Spinal cord (tissue), 10 donors: ENCODE measurements around the gene MYRIP. TPM values are rescaled to one million over a fixed set of nuclear protein-coding genes. Genes with fewer than 3 reads are reported as not detected.

Source experiments
- DNase-seq, 6 donors: peaks; one replicate each; pipeline versions ENCODE4 v3.0.0 to v3.0.0-alpha.2; 2013 to 2015; ENCODE audit warnings: low spot score in 6 of 6, low read depth in 4 of 6
- H3K27ac ChIP-seq: one replicate; pipeline ENCODE4 v1.5.1; 2013; ENCODE audit warnings: low read depth, low read length, control low read depth
- H3K27me3 ChIP-seq: one replicate; pipeline ENCODE4 v1.6.1; 2013; ENCODE audit warnings: low read length; ENCODE audit not compliant: control insufficient read depth, insufficient read depth
- H3K36me3 ChIP-seq: one replicate; pipeline ENCODE4 v1.6.1; 2013; ENCODE audit warnings: low read length; ENCODE audit not compliant: control insufficient read depth, insufficient read depth
- H3K4me1 ChIP-seq: one replicate; pipeline ENCODE4 v1.6.1; 2013; ENCODE audit warnings: low read length; ENCODE audit not compliant: control insufficient read depth, insufficient read depth
- H3K4me3 ChIP-seq: one replicate; pipeline ENCODE4 v1.5.1; 2013; ENCODE audit warnings: low read depth, low read length, control low read depth
- H3K9me3 ChIP-seq: one replicate; pipeline ENCODE4 v1.6.1; 2013; ENCODE audit warnings: low read length; ENCODE audit not compliant: control insufficient read depth, insufficient read depth
- WGBS: methylation state at CpG from one replicate; pipeline ENCODE4 v1.1.5; 2013; ENCODE audit warnings: missing lambda C conversion rate; ENCODE audit not compliant: insufficient coverage; 5-methylcytosine and 5-hydroxymethylcytosine counted together
- polyA plus RNA-seq, 2 donors: library from polyadenylated mRNA; unstranded; fragments of 120-200 nt; gene quantifications; one replicate each; pipeline ENCODE4 v1.2.1, GENCODE V29; 2013; ENCODE audit not compliant: insufficient read length in 2 of 2
- total RNA-seq, 2 donors: library from RNA; depleted of rRNA in 1 of 2; stranded (reverse); fragments of 120-200 nt in 1 of 2; fragments of >200 nt in 1 of 2; gene quantifications; one replicate each; pipeline versions ENCODE4 v1.2.3 to v1.2.4, GENCODE V29; 2013 to 2014
- donor health status: healthy.

MYRIP gene
- total and polyA plus RNA-seq, 4 donors = 12.5 to 18.5 (median 15.0) TPM

GRCh38 chr3:39803956-39804355 lies 5.5 kb upstream of the MYRIP start:
- no peak for DNase-seq
- H3K4me3 ChIP-seq = no peak overlapping the region
- WGBS = 73% methylated on average over 2 of the region's 2 CpGs
- peaks cover 6% of the 10 kb centered on the region for H3K27me3 ChIP-seq
- H3K9me3 ChIP-seq = no peaks in the 10 kb centered on the region
- no peaks in the 10 kb centered on the region for H3K36me3 ChIP-seq
- H3K27ac ChIP-seq = no peak overlapping the region
- peaks cover 5% of the 10 kb centered on the region for H3K4me1 ChIP-seq

GRCh38 chr3:39804951-39805350 lies 4.5 kb upstream of the MYRIP start:
- Histone ChIP-seq H3K27me3 (peaks cover 10% of the 10 kb centered on the region), H3K4me3 (no peak overlapping the region), H3K4me1 (peaks cover 11% of the 10 kb centered on the region), H3K27ac (no peak overlapping the region), H3K36me3 (no peaks in the 10 kb centered on the region), H3K9me3 (no peaks in the 10 kb centered on the region)
- 44% methylated on average over 3 of the region's 3 CpGs for WGBS
- no peak for DNase-seq

- DNase-seq = no peak
- no peak overlapping the region for H3K4me3 ChIP-seq
- WGBS = no CpG with 5 or more reads among the region's 2 CpGs
- peaks cover 17% of the 10 kb centered on the region for H3K27me3 ChIP-seq
- H3K4me1 ChIP-seq = peaks cover 17% of the 10 kb centered on the region
- H3K27ac ChIP-seq = no peak overlapping the region
- no peaks in the 10 kb centered on the region for H3K36me3 ChIP-seq
- H3K9me3 ChIP-seq = no peaks in the 10 kb centered on the region
These were observed 3.8 kb upstream of the MYRIP start for GRCh38 chr3:39805650-39806049.

- DNase-seq = no peak
- H3K9me3 ChIP-seq = no peaks in the 10 kb centered on the region
- no peak overlapping the region for H3K4me3 ChIP-seq
- no peaks in the 10 kb centered on the region for H3K36me3 ChIP-seq
- H3K27ac ChIP-seq = no peak overlapping the region
- H3K27me3 ChIP-seq = peaks cover 27% of the 10 kb centered on the region
- no CpG with 5 or more reads among the region's 1 CpG for WGBS
- H3K4me1 ChIP-seq = peaks cover 21% of the 10 kb centered on the region
These were observed 2.6 kb upstream of the MYRIP start for GRCh38 chr3:39806820-39807219.

GRCh38 chr3:39808467-39809180 lies 785 bp upstream of the MYRIP start:
- Histone ChIP-seq H3K36me3 (no peaks in the 10 kb centered on the region), H3K4me1 (peaks cover 21% of the 10 kb centered on the region), H3K27me3 (peaks cover 30% of the 10 kb centered on the region), H3K4me3 (peak overlapping the region; percentile 50), H3K27ac (peak overlapping the region; percentile 57), H3K9me3 (no peaks in the 10 kb centered on the region)
- WGBS = 0% methylated on average over 21 of the region's 26 CpGs
- peak; percentile 23 to 79 (median 43) for DNase-seq

- under 1% methylated on average over 42 of the region's 48 CpGs for WGBS
These were observed 686 bp downstream of the MYRIP start for GRCh38 chr3:39809995-39810595.

GRCh38 chr3:39810647-39811161 lies 1.3 kb downstream of the MYRIP start:
- Histone ChIP-seq H3K27me3 (peaks cover 30% of the 10 kb centered on the region), H3K4me1 (peaks cover 21% of the 10 kb centered on the region), H3K9me3 (no peaks in the 10 kb centered on the region), H3K36me3 (no peaks in the 10 kb centered on the region), H3K4me3 (peak overlapping the region; percentile 55), H3K27ac (no peak overlapping the region)
- DNase-seq = peak in 4 of 6 donors; percentile 15 to 58 (median 28)
- WGBS = 5% methylated on average over 10 of the region's 16 CpGs

More at GRCh38 chr3:39809995-39810595, 686 bp downstream of the MYRIP start:
- no peaks in the 10 kb centered on the region for H3K36me3 ChIP-seq
- DNase-seq = peak in 2 of 6 donors; percentile 10 to 52
- H3K4me3 ChIP-seq = peak overlapping the region; percentile 55
- H3K4me1 ChIP-seq = peaks cover 21% of the 10 kb centered on the region
- H3K27me3 ChIP-seq = peaks cover 30% of the 10 kb centered on the region
- peak overlapping the region; percentile 36 for H3K27ac ChIP-seq
- H3K9me3 ChIP-seq = no peaks in the 10 kb centered on the region

GRCh38 chr3:39811561-39811960 lies 2.2 kb downstream of the MYRIP start:
- peaks cover 21% of the 10 kb centered on the region for H3K4me1 ChIP-seq
- H3K27me3 ChIP-seq = peaks cover 30% of the 10 kb centered on the region
- no peak for DNase-seq
- H3K36me3 ChIP-seq = no peaks in the 10 kb centered on the region
- no peak overlapping the region for H3K27ac ChIP-seq
- no peak overlapping the region for H3K4me3 ChIP-seq
- WGBS = 100% methylated on average over 1 of the region's 9 CpGs
- no peaks in the 10 kb centered on the region for H3K9me3 ChIP-seq

GRCh38 chr3:39812537-39812936 lies 3.1 kb downstream of the MYRIP start:
- H3K27ac ChIP-seq = no peak overlapping the region
- no peaks in the 10 kb centered on the region for H3K9me3 ChIP-seq
- H3K4me3 ChIP-seq = no peak overlapping the region
- WGBS = 50% methylated on average over 1 of the region's 2 CpGs
- DNase-seq = peak in 2 of 6 donors; percentile 16 to 22
- no peaks in the 10 kb centered on the region for H3K36me3 ChIP-seq
- peaks cover 21% of the 10 kb centered on the region for H3K4me1 ChIP-seq
- peaks cover 26% of the 10 kb centered on the region for H3K27me3 ChIP-seq

- DNase-seq = no peak
- H3K9me3 ChIP-seq = no peaks in the 10 kb centered on the region
- peaks cover 24% of the 10 kb centered on the region for H3K27me3 ChIP-seq
- H3K4me1 ChIP-seq = peaks cover 15% of the 10 kb centered on the region
- H3K27ac ChIP-seq = no peak overlapping the region
- H3K4me3 ChIP-seq = no peak overlapping the region
- H3K36me3 ChIP-seq = no peaks in the 10 kb centered on the region
These were observed 4.6 kb downstream of the MYRIP start for GRCh38 chr3:39814007-39814406.
